Keratinocyte (primary cell): Measurements from ENCODE around the gene SOX14.

Experiments used
- EZH2 ChIP-seq: IDR thresholded peaks from one replicate; pipeline ENCODE4 v1.6.1; 2012; ENCODE audit warnings: inconsistent platforms, mild to moderate bottlenecking, low read length, moderate library complexity
- TF ChIP-seq, protein P1 (sequence below), 3 experiments: IDR thresholded peaks in 1 of 3; conservative IDR thresholded peaks in 1 of 3; optimal IDR thresholded peaks in 1 of 3; 2 replicates in 2 of 3; 3 replicates in 1 of 3; pipeline versions ENCODE3 to v1.5.1; 2011; ENCODE audit warnings: low read length in 3 of 3, mild to moderate bottlenecking in 3 of 3, moderate library complexity in 2 of 3, control low read depth in 1 of 3, inconsistent platforms in 1 of 3; ENCODE audit not compliant: insufficient read depth in 2 of 3; ENCODE audit errors: extremely low read depth in 1 of 3

DNA sequence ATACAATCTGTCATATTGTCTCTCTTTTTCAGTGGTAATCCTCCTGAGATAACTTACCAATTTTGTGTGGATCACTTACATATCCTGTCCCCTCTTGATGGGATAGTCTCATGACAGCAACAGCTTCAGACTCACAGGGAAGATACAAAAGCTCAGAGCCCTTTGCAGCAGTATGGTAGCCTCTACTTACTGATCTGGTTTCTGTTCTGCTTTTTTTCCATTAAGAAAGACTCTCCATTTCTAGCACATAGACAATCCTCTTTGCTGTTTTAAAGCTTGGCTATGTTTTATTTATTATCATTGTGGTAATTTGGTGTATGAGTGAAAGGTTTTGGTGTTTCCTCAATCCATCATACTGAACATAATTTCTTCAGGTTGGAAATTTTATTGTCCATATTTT, 25.4 kb upstream of the SOX14 start:
- TF ChIP-seq, protein P1, sequence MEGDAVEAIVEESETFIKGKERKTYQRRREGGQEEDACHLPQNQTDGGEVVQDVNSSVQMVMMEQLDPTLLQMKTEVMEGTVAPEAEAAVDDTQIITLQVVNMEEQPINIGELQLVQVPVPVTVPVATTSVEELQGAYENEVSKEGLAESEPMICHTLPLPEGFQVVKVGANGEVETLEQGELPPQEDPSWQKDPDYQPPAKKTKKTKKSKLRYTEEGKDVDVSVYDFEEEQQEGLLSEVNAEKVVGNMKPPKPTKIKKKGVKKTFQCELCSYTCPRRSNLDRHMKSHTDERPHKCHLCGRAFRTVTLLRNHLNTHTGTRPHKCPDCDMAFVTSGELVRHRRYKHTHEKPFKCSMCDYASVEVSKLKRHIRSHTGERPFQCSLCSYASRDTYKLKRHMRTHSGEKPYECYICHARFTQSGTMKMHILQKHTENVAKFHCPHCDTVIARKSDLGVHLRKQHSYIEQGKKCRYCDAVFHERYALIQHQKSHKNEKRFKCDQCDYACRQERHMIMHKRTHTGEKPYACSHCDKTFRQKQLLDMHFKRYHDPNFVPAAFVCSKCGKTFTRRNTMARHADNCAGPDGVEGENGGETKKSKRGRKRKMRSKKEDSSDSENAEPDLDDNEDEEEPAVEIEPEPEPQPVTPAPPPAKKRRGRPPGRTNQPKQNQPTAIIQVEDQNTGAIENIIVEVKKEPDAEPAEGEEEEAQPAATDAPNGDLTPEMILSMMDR (optimal IDR thresholded peaks at IDR 0.05 in 1 of 3, IDR thresholded peaks at IDR 0.05 in 1 of 3, conservative IDR thresholded peaks at IDR 0.05 in 1 of 3; ENCODE audit: extremely low read depth in 1 of 3, insufficient read depth in 2 of 3, low read length in 3 of 3), result no peak
- TF ChIP-seq EZH2, result no peak
